ENCODE results near the gene CARD8. TPM values are rescaled to one million over a fixed set of nuclear protein-coding genes. Genes with fewer than 3 reads are reported as not detected.

CARD8 gene
- total RNA-seq (2022; extraction: Qiagen RNA extraction; ENCODE audit: low read depth), result 15.9 to 18.1 TPM (median 16.8 TPM) in 5 replicates

DNA sequence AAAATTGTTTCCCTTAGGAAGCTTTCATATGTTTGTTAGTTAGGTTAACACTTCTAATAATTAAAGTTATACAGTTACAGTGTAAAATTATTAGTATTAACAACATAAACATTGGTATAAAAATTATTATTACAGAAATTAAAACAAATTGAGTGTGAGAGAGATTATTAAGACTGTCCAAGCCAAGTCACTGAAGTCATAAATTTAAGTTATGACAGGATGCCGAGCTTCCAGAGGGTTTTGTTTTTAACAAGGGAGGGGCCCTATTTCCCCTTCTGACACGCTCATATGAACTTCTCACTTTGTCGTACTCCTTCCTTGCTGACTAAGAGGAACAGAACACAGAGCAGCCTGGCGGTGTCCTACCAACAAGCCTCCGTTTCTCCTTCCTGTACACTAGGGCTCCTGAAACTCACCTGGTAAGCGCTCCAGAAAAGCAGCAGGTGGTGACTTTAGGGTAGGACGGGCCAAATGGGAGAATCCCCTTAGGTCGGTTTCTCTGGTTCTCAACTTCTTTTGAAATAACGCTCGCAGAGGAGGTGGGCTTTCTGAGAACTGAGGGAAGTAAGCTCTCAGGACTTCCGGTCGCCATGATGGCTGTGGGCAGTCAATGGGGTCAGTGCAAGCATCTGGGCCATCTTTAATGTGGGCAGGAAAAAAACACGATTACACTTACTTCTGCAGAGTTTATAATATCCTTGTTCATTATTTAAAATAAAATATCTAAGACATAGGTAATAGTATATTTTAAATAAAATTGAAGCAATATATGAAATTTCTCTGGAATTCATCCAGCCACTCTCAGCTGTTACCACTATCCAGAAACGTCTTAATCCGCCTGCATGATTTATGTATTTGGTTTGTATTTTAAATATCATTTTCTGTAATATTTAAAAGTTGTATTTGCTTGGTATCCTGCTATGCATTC, at the start of gene CARD8:
Gene CARD8, minus strand, starts transcription at position 537 of the 928 bp plus-strand sequence. CDS start 14,892 bp downstream, outside the sequence.

DNA sequence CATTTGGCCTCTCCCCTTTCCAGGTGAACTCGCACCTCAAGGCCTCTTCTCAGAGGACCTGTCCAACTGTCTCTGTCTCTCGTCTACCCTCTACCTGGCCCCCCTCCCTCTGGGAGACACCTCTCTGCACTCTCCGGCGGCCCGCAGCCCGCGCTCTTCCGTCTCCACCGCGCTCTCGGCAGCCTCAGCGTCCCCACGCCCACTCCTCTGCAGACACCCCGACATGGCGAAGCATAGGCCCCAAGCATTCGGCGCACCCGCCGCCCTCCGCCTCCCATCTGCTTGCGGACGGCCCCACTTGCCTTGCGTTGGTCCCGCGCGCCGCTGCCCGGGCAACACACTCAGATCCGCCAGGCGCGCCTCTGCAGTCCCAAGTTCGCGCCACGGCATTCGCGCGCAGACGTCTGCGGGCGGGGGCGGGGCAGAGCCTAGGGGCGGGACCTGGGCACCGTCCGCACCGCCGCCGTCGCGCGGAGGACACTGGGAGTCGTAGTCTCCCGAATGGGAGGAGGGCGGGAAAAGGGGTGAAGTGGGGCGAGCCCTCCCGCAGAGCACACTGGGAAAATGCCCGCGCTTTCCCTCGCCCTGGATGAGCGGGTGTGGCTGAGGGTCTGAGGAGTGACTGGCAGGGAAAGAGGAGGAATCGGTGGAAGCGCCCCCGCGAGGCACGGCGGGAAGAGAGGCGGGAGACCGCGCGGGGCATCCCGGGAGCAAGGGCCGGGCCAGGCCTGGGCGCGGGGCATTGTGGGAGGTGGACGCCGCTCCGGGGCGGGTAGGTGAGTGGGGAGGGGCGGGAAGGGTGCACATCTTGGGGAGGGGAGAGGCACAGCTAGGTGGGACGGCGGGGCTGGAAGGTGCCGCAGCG, 85.5 kb downstream of the CARD8 start, which contains the start of the genes LIG1 and ZSWIM9:
Gene LIG1, minus strand, starts transcription at position 406 of the 865 bp plus-strand sequence. CDS start 4,778 bp downstream, outside the sequence.
Gene ZSWIM9, plus strand, starts transcription at position 742 of the 865 bp plus-strand sequence. CDS start 1,123 bp downstream, outside the sequence.

Other genes starting within 250 kb of the CARD8 start
- not detected in 5 replicates for gene CABP5, start 211.8 kb downstream of the CARD8 start, total RNA-seq (2022; extraction: Qiagen RNA extraction; ENCODE audit: low read depth)
- gene PLA2G4C, start 145.1 kb downstream of the CARD8 start, total RNA-seq (2022; extraction: Qiagen RNA extraction; ENCODE audit: low read depth), result 9.6 to 16.9 TPM (median 11.3 TPM) in 5 replicates
- gene LIG1, start 85.6 kb downstream of the CARD8 start, total RNA-seq (2022; extraction: Qiagen RNA extraction; ENCODE audit: low read depth), result 60.8 to 71.7 TPM (median 66.9 TPM) in 5 replicates
- 5.8 to 9.1 TPM (median 6.9 TPM) in 5 replicates for gene ZSWIM9, start 85.2 kb downstream of the CARD8 start, total RNA-seq (2022; extraction: Qiagen RNA extraction; ENCODE audit: low read depth)
- 4.8 to 7.2 TPM (median 5.7 TPM) in 5 replicates for gene ZNF114, start 14.2 kb upstream of the CARD8 start, total RNA-seq (2022; extraction: Qiagen RNA extraction; ENCODE audit: low read depth)
- 441 to 494 TPM (median 477 TPM) in 5 replicates for gene EMP3, start 69.6 kb upstream of the CARD8 start, total RNA-seq (2022; extraction: Qiagen RNA extraction; ENCODE audit: low read depth)
- 3.7 to 5.7 TPM (median 3.9 TPM) in 5 replicates for gene TMEM143, start 108.0 kb upstream of the CARD8 start, total RNA-seq (2022; extraction: Qiagen RNA extraction; ENCODE audit: low read depth)
- 1.9 to 4.4 TPM (median 3.1 TPM) in 5 replicates for gene SYNGR4, start 108.5 kb upstream of the CARD8 start, total RNA-seq (2022; extraction: Qiagen RNA extraction; ENCODE audit: low read depth)
- 354 to 463 TPM (median 436 TPM) in 5 replicates for gene KDELR1, start 135.6 kb upstream of the CARD8 start, total RNA-seq (2022; extraction: Qiagen RNA extraction; ENCODE audit: low read depth)
- 7.3 to 11.8 TPM (median 10.0 TPM) in 5 replicates for gene GRIN2D, start 137.8 kb upstream of the CARD8 start, total RNA-seq (2022; extraction: Qiagen RNA extraction; ENCODE audit: low read depth)
- gene GRWD1, start 190.1 kb upstream of the CARD8 start, total RNA-seq (2022; extraction: Qiagen RNA extraction; ENCODE audit: low read depth), result 111 to 131 TPM (median 121 TPM) in 5 replicates
- gene KCNJ14, start 199.7 kb upstream of the CARD8 start, total RNA-seq (2022; extraction: Qiagen RNA extraction; ENCODE audit: low read depth), result 1.1 to 2.0 TPM (median 1.2 TPM) in 5 replicates
- 51.2 to 62.6 TPM (median 58.0 TPM) in 5 replicates for gene CYTH2, start 213.5 kb upstream of the CARD8 start, total RNA-seq (2022; extraction: Qiagen RNA extraction; ENCODE audit: low read depth)

Measured in A549 treated with RU486 at 1 μM for 4 hours (cell line).